Islet of Langerhans (tissue), 1 donor: ENCODE measurements around the gene FOXA3.
"Not testable (repeated sequence)": the region's sequence is repeated elsewhere in the genome, so short reads cannot be mapped to it uniquely, and the experiment has no call there.

Experiments
- FAIRE-seq: peaks from one replicate; lab custom pipeline; 2011; peaks lifted over from hg19 to GRCh38; lab: Jason Lieb, UNC

Gene FOXA3

GRCh38 chr19:45828523-45828922 is 35.6 kb upstream of the FOXA3 start:
- FAIRE-seq: no peak

GRCh38 chr19:45828945-45829344 is 35.2 kb upstream of the FOXA3 start:
- FAIRE-seq: no peak

- FAIRE-seq: no peak
Observed at GRCh38 chr19:45834970-45835369, 29.2 kb upstream of the FOXA3 start.

GRCh38 chr19:45842198-45842597 is 21.9 kb upstream of the FOXA3 start:
- no peak for FAIRE-seq

DNA sequence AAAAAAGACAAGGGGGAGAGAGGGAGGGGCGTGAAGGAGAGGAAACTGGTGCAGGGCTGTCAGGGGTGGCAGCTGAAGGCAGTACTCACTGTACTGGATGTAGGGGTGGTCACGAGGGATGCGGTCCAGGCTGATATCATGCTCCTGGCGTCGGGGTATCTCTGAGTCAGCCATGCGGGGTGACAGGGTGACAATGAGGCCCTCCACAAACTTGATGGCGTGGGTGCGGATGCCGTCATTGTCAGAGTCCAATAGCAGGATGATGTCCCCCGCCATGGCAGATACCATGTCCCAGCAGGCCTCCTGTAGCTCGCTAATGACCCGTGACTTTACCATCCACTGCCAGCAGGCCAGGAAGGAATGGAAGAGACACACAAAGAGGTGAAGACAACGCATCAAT is 16.5 kb upstream of the FOXA3 start:
- no peak for FAIRE-seq

GRCh38 chr19:45848922-45849321 is 15.2 kb upstream of the FOXA3 start:
- FAIRE-seq: no peak

- no peak for FAIRE-seq
Observed at GRCh38 chr19:45852145-45852750, 11.9 kb upstream of the FOXA3 start.

DNA sequence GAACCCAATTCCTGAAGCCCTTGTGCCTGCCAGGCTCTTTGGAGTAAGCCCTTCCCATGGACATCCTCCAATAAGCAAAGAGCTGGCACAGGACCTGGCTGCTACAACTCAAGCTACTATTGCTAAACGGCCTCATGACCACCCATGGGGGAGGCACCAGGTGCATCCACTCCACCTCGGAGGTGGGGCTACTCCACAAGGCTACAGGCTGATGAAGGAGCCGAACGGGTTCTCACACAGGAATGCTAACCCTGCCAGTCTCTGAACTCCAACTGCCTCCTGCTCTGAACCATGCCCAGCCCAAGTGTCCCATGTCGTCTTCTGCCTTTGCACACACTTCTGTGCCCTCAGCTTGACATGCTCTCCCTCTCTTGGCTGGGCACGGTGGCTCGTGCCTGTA is 11.1 kb upstream of the FOXA3 start:
- FAIRE-seq: no peak

DNA sequence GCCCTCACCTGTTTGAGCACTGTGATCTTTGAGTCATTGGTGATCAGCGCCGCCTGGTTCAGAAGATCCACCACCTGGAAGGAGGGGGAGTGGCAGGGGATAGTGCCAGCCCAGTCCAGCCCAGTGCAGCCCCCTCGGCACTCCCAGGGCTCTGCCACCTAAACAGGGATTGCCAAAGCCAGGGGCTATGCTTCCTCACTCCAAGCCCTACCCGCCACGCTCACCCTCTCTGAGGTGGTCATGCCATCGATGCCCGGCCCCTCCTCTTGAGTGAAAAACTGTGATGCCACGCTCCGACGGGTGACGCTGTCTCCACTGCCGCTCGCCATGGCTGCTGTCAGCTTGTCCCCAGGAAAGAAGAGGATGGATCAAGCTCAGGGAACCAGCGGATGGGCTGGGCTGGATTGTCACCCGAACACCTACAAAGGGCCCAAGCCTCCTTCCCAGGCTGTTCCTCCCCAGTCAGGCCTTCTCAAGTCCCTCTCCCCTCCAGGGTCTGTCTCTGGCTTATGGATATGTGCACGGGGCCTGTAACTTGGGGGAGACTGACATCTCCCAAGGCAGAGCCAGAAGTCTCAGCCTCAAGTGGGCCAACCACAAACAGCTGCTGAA is 9.9 kb upstream of the FOXA3 start:
- no peak for FAIRE-seq

GRCh38 chr19:45860359-45861259 is 3.5 kb upstream of the FOXA3 start:
- no peak for FAIRE-seq

DNA sequence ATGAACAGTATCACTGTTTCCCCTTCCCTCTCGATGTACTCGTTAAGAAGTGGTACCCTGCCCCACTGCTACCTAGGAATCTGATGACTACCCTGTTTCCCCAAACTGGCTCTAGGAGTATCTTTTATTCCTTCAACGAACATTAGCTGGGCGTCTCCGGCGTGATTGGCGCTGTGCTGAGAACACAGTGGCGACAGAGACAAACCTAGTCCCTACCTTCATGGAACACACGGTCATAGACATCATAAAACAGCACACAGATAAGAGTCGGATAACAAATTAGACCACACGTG is 1.9 kb upstream of the FOXA3 start:
- FAIRE-seq: no peak

DNA sequence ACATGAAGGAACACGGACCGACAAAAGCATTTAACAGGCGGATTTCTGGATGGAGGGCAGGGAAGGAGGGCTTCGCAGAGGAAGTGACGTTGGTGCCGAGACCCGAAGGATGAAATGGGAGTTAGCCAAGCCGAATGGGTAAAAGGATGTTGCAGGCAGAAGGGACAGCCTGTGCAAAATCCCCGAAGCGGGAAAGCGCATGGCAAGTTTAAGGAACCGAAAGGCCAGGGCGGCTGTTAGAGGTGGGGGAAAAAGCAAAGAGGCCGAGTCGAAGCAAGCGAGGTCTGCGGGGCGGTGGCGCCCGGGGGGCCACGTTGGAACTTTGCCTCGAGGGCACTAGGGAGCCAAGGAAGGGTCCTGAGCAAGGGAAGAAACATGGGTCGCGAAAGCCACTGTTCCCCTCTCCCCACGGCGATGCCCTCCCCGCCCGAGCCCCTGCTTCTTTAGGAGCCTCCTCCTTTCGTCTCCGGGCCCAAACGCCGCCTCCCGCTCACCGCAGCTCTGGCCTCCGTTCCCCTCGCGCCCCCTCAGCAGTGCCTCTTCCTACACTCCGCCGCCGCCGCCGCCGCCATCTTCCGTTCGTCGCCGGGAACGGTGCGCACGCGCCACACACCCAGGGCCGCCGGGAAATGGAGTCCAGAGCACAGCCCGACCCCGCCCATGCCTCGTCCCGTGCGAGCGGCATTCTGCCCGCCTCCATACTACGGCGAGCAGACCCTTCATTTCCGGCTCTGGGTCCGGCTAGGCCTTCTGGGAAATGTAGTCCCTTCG is 1.4 kb upstream of the FOXA3 start, which contains the start of gene SYMPK:
TSS of gene SYMPK (minus strand) at position 584 of the 771 bp plus-strand sequence. CDS start 8,652 bp downstream, outside the sequence.
- no peak for FAIRE-seq

GRCh38 chr19:45863335-45863839 is 739 bp upstream of the FOXA3 start:
- FAIRE-seq: peak; percentile 55

- FAIRE-seq: no peak
Observed at GRCh38 chr19:45864629-45865082, 530 bp downstream of the FOXA3 start.

DNA sequence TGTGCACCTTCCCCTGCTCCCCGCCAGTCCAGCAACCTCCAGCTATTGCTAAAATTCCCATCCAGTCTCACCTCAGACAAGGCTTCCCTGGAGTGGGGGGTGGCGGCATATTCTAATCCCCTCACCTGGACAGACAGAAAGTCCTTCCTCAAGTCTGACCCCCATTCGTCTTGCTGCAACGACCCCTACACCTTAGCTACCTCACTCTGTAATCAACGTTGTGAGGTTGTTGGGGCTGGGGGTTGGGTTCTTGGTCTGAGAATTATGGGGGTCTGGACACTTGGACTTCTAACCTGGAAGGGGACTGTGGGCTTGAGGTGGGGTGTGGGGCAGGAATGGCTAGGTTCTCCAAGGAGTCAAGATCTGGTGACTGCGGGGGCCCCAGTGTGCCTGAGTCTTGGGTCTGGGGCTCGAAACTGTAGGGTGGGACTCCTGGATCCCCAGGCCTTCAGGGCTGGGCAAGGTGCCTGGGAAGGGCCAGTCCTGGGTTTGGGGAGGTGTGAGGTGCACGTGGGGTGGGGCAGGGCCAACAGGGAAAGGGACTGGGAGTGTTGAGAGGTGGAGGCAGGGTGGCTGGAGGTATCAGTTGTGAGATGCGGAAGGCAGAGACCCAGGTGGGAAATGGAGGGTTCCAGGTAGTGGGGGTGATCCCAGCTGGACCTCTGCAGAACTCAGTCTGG is 1.3 kb downstream of the FOXA3 start:
- FAIRE-seq: no peak

- FAIRE-seq: no peak
Observed at GRCh38 chr19:45866400-45867176, 2.5 kb downstream of the FOXA3 start.

DNA sequence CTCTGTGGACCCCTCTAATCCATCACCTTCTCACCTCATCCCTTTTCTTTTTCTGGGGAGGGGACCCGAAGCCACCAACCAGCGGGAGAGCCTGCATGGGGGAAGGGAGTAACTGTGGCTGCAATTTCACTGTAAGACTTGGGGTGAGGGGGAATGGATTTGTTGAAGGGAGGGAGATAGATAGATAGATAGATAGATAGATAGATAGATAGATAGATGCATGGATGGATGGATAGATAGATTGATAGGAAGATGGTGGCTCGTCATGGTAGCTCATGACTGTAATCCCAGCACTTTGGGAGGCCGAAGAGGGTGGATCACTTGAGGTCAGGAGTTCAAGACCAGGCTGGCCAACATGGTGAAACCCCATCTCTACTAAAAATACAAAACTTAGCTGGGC is 3.1 kb downstream of the FOXA3 start:
- FAIRE-seq: not testable (repeated sequence)

- FAIRE-seq: no peak
Observed at GRCh38 chr19:45870798-45871197, 6.7 kb downstream of the FOXA3 start.

DNA sequence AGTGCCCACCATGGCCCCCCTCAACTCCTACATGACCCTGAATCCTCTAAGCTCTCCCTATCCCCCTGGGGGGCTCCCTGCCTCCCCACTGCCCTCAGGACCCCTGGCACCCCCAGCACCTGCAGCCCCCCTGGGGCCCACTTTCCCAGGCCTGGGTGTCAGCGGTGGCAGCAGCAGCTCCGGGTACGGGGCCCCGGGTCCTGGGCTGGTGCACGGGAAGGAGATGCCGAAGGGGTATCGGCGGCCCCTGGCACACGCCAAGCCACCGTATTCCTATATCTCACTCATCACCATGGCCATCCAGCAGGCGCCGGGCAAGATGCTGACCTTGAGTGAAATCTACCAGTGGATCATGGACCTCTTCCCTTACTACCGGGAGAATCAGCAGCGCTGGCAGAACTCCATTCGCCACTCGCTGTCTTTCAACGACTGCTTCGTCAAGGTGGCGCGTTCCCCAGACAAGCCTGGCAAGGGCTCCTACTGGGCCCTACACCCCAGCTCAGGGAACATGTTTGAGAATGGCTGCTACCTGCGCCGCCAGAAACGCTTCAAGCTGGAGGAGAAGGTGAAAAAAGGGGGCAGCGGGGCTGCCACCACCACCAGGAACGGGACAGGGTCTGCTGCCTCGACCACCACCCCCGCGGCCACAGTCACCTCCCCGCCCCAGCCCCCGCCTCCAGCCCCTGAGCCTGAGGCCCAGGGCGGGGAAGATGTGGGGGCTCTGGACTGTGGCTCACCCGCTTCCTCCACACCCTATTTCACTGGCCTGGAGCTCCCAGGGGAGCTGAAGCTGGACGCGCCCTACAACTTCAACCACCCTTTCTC is 8.2 kb downstream of the FOXA3 start:
- no peak for FAIRE-seq

DNA sequence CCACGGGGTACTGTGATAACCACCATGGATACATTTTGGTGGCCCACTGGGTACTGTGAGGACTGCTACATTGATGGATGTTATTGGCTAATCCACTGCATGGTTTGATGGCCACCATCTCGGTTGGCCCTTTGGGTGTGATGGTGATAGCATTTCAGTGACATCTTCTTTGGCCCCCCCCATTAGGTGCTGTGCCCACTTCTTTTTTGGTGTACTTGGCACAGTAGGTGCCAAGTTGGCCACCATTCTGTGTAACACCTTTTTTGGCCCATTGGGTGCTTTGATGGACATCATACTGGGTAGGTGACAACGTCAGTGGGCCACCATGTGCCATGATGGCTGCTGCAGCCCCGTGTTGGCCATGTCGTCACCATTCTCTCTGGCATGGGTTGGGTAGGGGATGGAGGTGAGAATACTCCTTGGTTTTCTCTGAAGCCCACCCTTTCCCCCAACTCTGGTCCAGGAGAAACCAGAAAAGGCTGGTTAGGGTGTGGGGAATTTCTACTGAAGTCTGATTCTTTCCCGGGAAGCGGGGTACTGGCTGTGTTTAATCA is 9.2 kb downstream of the FOXA3 start:
- no peak for FAIRE-seq
